ENCODE measurements around the gene UBE2B. TPM values are rescaled to one million over a fixed set of nuclear protein-coding genes. Genes with fewer than 3 reads are reported as not detected.
"Not testable (repeated sequence)": the region's sequence is repeated elsewhere in the genome, so short reads cannot be mapped to it uniquely, and the experiment has no call there.

Gene UBE2B
- total and polyA plus RNA-seq, 5 donors = 153 to 260 (median 183) TPM

DNA sequence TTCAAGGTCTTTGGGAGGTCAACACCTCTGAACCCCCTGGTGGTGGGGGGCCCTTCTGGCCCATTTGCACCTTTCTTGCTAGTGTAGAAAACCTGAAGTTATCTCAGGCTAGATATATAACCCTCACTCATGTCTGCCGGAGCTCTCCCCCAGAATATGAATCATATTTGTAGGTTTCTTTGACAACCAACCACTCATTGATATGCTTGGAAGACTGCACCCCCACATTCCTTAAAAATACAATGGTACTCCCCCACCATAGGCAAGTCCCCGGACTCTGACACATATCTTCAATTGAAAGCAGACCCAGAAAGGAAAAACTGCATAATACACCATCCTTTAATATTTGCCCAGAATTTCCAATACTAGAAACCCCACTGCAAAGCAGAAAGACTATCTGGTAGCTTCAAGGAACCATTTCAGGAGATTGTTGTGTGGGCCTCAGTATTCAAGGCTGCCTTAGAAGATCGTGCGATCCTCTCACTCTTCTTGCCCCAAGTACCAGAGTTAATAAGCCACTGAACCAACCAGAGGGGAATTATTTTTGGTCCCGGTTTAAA is 978 bp upstream of the UBE2B start:
- Histone ChIP-seq H3K4me3 (ENCODE audit: low read length) (peak overlapping the region; percentile 79), H3K27me3 (ENCODE audit: control insufficient read depth, insufficient read depth) (no peaks in the 10 kb centered on the region), H3K27ac (ENCODE audit: low read length) (peak overlapping the region; percentile 88), H3K4me1 (ENCODE audit: control insufficient read depth, insufficient read depth, low read length) (peaks cover 6% of the 10 kb centered on the region), H3K9me3 (ENCODE audit: control insufficient read depth, low read length) (no peaks in the 10 kb centered on the region)
- no peak for DNase-seq
- ATAC-seq = peak in 1 of 2 donors; percentile 0
- 28% methylated on average over 5 of the region's 5 CpGs for WGBS
- intact Hi-C loops (cut with DNase I) = no loop called here

DNA sequence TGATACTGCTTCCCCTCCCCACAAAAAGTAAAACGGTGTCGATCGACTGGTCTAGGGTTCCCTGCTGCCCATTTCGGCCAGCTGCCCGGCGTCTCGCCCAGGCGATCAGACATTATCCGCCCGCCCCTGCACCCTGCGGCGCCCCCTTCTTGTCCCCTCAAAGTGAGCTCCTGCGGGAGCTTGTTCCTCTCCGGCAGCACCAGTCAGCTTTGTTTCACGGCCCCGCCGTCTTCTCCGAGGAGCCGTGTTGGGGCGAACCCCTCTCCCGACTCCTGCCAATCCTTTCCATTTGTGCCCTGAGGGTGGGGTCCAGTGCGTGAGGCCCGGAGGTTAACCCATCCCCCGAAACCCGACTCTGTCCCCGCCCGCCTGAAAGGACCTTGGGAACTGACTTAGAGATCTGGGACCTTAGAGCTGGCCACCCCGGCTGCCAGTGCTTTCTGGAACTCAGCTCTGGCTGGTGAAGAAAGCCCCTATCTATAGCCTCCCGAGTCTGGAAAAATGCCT is 518 bp downstream of the UBE2B start:
- H3K27ac ChIP-seq (ENCODE audit: low read length) = peak overlapping the region; percentile 99
- DNase-seq (peak; percentile 71 to 84 (median 80)), ATAC-seq (peak; percentile 49 to 64)
- H3K4me1 ChIP-seq (ENCODE audit: control insufficient read depth, insufficient read depth, low read length) = peaks cover 6% of the 10 kb centered on the region
- H3K4me3 ChIP-seq (ENCODE audit: low read length) = peak overlapping the region; percentile 79
- intact Hi-C loops (cut with DNase I) = no loop called here
- no peaks in the 10 kb centered on the region for H3K9me3 ChIP-seq (ENCODE audit: control insufficient read depth, low read length)
- under 1% methylated on average over 29 of the region's 29 CpGs for WGBS
- no peaks in the 10 kb centered on the region for H3K27me3 ChIP-seq (ENCODE audit: control insufficient read depth, insufficient read depth)

DNA sequence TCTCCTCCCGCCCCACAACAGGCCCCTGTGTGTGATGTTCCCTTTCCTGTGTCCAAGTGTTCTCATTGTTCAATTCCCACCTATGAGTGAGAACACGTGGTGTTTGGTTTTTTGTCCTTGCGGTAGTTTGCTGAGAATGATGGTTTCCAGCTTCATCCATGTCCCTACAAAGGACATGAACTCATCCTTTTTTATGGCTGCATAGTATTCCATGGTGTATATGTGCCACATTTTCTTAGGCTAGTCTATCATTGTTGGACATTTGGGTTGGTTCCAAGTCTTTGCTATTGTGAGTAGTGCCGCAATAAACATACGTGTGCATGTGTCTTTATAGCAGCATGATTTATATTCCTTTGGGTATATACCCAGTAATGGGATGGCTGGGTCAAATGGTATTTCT is 2.3 kb downstream of the UBE2B start:
- intact Hi-C loops (cut with DNase I); DNase-seq; H3K4me1 ChIP-seq (ENCODE audit: control insufficient read depth, insufficient read depth, low read length); H3K9me3 ChIP-seq (ENCODE audit: control insufficient read depth, low read length); ATAC-seq; H3K27ac ChIP-seq (ENCODE audit: low read length); H3K27me3 ChIP-seq (ENCODE audit: control insufficient read depth, insufficient read depth): not testable (repeated sequence)
- peak overlapping the region; percentile 79 for H3K4me3 ChIP-seq (ENCODE audit: low read length)
- 94% methylated on average over 5 of the region's 5 CpGs for WGBS

DNA sequence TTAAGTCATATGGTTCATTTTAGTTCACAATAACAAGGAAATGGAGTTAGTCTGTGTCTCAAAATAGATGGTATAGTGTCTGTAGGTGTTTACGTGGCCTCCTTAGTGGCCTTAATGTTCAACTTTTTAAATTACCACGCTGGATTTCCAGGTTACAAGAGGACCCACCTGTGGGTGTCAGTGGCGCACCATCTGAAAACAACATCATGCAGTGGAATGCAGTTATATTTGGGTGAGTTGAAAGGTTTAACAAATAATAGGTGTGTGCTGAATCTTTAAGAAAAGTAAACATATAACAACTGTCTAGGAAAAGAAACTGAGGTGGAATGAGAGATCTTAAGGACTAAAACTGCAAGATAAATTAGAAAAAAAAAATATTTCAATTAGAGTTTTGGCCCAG is 2.9 kb downstream of the UBE2B start:
- Histone ChIP-seq H3K4me3 (ENCODE audit: low read length) (no peak overlapping the region), H3K27me3 (ENCODE audit: control insufficient read depth, insufficient read depth) (no peaks in the 10 kb centered on the region), H3K4me1 (ENCODE audit: control insufficient read depth, insufficient read depth, low read length) (peaks cover 6% of the 10 kb centered on the region), H3K27ac (ENCODE audit: low read length) (no peak overlapping the region), H3K9me3 (ENCODE audit: control insufficient read depth, low read length) (no peaks in the 10 kb centered on the region)
- DNase-seq = no peak
- 80% methylated on average over 3 of the region's 3 CpGs for WGBS
- intact Hi-C loops (cut with DNase I) = no loop called here
- no peak for ATAC-seq

DNA sequence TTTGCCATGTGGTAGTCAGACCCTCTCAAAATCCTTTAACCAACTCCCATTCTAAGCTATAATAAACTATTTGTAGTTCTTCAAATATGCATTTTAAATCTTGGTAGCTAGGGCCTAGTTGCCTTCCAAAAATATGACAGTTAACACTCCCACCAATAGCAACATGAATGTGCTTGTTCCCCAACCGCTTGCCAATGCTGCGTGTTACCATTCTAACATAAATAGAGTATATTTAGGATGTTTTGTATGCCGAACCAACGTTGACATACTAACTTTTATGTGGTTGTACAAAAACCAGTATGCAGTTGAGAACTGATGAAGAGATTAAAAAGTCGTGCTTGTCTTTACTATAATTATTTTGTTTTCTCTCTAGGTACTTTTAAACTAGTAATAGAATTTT is 9.0 kb downstream of the UBE2B start:
- 86% methylated on average over 5 of the region's 5 CpGs for WGBS
- no peak overlapping the region for H3K4me3 ChIP-seq (ENCODE audit: low read length)
- intact Hi-C loops (cut with DNase I) = no loop called here
- no peaks in the 10 kb centered on the region for H3K27me3 ChIP-seq (ENCODE audit: control insufficient read depth, insufficient read depth)
- no peaks in the 10 kb centered on the region for H3K4me1 ChIP-seq (ENCODE audit: control insufficient read depth, insufficient read depth, low read length)
- DNase-seq (no peak), ATAC-seq (no peak)
- H3K27ac ChIP-seq (ENCODE audit: low read length) = no peak overlapping the region
- H3K9me3 ChIP-seq (ENCODE audit: control insufficient read depth, low read length) = no peaks in the 10 kb centered on the region

DNA sequence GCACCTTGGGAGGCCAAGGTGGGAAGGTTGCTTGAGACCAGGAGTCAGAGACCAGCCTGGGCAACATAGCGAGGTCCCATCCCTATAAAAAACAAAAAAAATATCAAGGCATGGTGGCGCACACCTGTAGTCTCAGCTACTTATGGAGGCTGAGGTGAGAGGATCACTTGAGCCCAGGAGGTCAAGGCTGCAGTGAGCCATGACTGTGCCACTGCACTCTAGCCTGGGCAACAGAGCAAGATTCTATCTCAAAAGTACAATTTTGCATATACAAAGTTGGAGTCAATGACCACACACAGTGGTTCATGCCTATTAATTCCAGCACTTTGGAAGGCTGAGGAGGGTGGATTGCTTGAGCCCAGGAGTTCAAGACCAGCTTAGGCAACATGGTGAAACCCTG is 10.8 kb downstream of the UBE2B start:
- not testable (repeated sequence) for ATAC-seq

DNA sequence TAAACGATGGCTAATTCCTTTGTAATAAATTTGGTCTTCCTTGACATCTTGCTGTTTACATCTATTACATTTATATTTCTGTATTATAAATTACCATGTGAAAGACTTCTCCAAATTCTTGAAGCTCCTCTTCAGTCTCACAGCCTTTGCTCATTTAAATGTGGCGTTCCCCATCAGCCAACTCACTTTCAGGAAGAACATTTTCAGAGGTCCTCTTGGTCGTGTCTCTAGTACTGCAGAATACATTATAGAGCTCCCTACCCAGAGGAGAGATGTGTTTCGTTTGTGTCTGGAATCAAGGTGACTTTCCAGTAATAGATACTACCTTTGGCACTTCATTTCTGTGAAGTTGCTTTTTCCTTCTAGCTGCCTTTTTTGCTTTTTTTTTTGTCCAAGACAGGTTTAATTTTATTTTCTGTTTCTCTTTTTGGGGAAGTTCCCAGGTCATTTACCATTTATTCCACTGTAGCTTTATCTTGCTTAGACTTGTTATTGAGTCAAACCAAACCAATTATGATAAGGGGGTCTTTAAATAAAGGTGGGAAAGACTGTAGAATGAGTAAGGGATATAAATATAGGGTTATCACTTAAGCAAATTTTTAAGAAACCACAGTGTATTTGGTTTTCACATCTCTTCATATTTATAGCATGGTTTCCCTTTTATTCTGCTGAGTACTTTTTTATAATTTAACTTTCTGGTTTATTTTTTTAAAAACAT is 12.8 kb downstream of the UBE2B start:
- ATAC-seq (no peak), DNase-seq (no peak)
- no peaks in the 10 kb centered on the region for H3K27me3 ChIP-seq (ENCODE audit: control insufficient read depth, insufficient read depth)
- H3K9me3 ChIP-seq (ENCODE audit: control insufficient read depth, low read length) = no peaks in the 10 kb centered on the region
- no peaks in the 10 kb centered on the region for H3K4me1 ChIP-seq (ENCODE audit: control insufficient read depth, insufficient read depth, low read length)
- no peak overlapping the region for H3K27ac ChIP-seq (ENCODE audit: low read length)
- intact Hi-C loops (cut with DNase I) = no loop called here
- H3K4me3 ChIP-seq (ENCODE audit: low read length) = no peak overlapping the region
- 66% methylated on average over 4 of the region's 4 CpGs for WGBS

More for the DNA sequence above, 10.8 kb downstream of the UBE2B start:
- H3K27me3 ChIP-seq (ENCODE audit: control insufficient read depth, insufficient read depth); H3K27ac ChIP-seq (ENCODE audit: low read length); H3K4me1 ChIP-seq (ENCODE audit: control insufficient read depth, insufficient read depth, low read length); H3K9me3 ChIP-seq (ENCODE audit: control insufficient read depth, low read length); intact Hi-C loops (cut with DNase I); H3K4me3 ChIP-seq (ENCODE audit: low read length); DNase-seq: not testable (repeated sequence)
- WGBS = 98% methylated on average over 2 of the region's 2 CpGs

DNA sequence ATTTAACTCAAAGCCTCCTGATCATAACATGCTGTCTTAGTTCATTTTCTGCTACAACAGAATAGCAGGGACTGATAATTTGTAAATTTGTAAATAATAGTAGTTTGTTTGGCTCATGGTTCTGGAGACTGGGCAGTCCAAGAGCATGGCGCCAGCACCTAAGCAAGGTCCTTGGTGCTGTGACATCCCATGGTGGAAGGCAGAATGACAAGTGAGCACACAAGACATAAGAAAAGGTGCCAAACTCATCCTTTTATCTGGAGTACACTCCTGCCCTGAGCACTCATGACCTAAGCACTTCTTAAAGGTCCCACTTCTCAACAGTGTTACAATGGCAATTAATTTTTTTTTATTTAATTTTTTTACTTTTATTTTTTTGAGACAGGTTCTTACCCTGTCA is 16.1 kb downstream of the UBE2B start:
- WGBS = 98% methylated on average over 1 of the region's 1 CpG
- intact Hi-C loops (cut with DNase I) = no loop called here
- ATAC-seq = no peak

DNA sequence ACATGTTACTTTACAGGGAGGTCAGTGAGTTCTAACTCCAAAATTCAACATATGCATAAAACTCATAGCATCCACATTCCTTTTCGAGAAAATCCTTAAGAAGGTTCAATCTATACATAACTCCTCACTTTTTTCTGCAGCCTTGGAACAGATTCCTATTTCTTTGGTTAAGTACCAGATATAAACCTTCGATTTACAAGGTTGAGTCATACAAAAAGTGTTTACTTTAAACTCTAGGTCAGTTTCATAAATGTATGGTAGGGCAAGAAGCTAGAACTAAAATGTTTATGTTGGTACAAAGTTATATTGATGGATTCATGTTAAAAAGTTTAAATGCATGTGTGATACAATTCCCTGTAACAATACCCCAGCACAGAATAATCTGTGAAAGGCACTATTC is 20.9 kb downstream of the UBE2B start:
- Histone ChIP-seq H3K4me3 (ENCODE audit: low read length) (no peak overlapping the region), H3K9me3 (ENCODE audit: control insufficient read depth, low read length) (no peaks in the 10 kb centered on the region), H3K4me1 (ENCODE audit: control insufficient read depth, insufficient read depth, low read length) (no peaks in the 10 kb centered on the region), H3K27me3 (ENCODE audit: control insufficient read depth, insufficient read depth) (no peaks in the 10 kb centered on the region), H3K27ac (ENCODE audit: low read length) (no peak overlapping the region)
- 93% methylated on average over 2 of the region's 2 CpGs for WGBS
- intact Hi-C loops (cut with DNase I) = no loop called here
- no peak for ATAC-seq
- DNase-seq = no peak

More for the DNA sequence above, 16.1 kb downstream of the UBE2B start:
- no peak overlapping the region for H3K4me3 ChIP-seq (ENCODE audit: low read length)
- no peak overlapping the region for H3K27ac ChIP-seq (ENCODE audit: low read length)
- no peaks in the 10 kb centered on the region for H3K9me3 ChIP-seq (ENCODE audit: control insufficient read depth, low read length)
- H3K27me3 ChIP-seq (ENCODE audit: control insufficient read depth, insufficient read depth) = no peaks in the 10 kb centered on the region
- H3K4me1 ChIP-seq (ENCODE audit: control insufficient read depth, insufficient read depth, low read length) = no peaks in the 10 kb centered on the region
- DNase-seq = no peak

DNA sequence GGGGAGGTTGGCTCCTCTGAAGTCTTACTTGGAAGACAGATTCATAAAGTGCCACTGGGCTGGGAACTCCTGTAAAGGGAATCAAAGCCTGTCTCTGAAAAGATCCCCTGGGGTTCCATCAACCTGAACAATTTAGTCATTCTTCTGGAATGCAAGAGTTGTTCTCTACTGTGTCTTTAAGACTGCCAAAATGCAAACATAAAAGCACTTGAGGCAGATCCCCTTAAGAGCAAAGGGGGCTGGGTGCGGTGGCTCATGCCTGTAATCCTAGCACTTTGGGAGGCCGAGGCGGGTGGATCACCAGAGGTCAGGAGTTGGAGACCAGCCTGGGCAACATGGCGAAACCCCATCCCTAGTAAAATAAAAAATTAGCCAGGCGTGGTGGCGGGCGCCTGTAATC is 23.6 kb downstream of the UBE2B start:
- DNase-seq (no peak), ATAC-seq (no peak)
- Histone ChIP-seq H3K4me1 (ENCODE audit: control insufficient read depth, insufficient read depth, low read length) (no peaks in the 10 kb centered on the region), H3K4me3 (ENCODE audit: low read length) (no peak overlapping the region), H3K9me3 (ENCODE audit: control insufficient read depth, low read length) (no peaks in the 10 kb centered on the region), H3K27ac (ENCODE audit: low read length) (no peak overlapping the region), H3K27me3 (ENCODE audit: control insufficient read depth, insufficient read depth) (no peaks in the 10 kb centered on the region)
- WGBS = 91% methylated on average over 7 of the region's 7 CpGs
- intact Hi-C loops (cut with DNase I) = no loop called here

DNA sequence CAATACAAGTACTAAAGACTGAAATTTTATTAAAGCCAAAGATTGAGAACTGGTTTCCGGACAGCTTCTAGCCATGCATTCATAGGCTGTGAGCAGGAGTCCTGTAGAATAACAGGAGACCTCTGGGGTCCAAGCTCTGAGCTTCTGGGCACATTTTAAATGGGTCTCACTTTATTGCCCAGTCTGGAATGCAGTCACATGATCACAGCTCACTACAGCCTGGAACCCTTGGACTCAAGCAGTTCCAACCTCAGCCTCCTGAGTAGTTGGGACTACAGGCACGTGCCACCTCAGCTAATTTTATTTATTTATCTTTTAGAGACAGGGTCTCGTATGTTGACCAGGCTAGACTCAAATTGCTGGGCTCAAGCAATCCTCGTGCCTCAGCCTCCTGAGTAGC is 24.9 kb downstream of the UBE2B start:
- Histone ChIP-seq H3K27me3 (ENCODE audit: control insufficient read depth, insufficient read depth) (no peaks in the 10 kb centered on the region), H3K9me3 (ENCODE audit: control insufficient read depth, low read length) (no peaks in the 10 kb centered on the region), H3K27ac (ENCODE audit: low read length) (no peak overlapping the region), H3K4me3 (ENCODE audit: low read length) (no peak overlapping the region), H3K4me1 (ENCODE audit: control insufficient read depth, insufficient read depth, low read length) (no peaks in the 10 kb centered on the region)
- WGBS = 88% methylated on average over 4 of the region's 4 CpGs
- intact Hi-C loops (cut with DNase I) = no loop called here
- DNase-seq (no peak), ATAC-seq (no peak)

All from right cardiac atrium (tissue), 5 donors.